ENCODE measurements around the gene CHD2. TPM values are rescaled to one million over a fixed set of nuclear protein-coding genes. Genes with fewer than 3 reads are reported as not detected.

The CHD2 gene
- total RNA-seq, 2 donors from 2014 or later: 177 to 180 TPM

- Mint-ChIP-seq H3K4me1 (ENCODE audit: low read depth in 2 of 2) (peaks cover 3 to 5% of the 10 kb centered on the region in 2 donors), H3K9me3 (peaks cover 3% of the 10 kb centered on the region), H3K27me3 (no peaks in the 10 kb centered on the region), H3K27ac (no peak overlapping the region), H3K36me3 (peaks cover 5% of the 10 kb centered on the region), H3K4me3 (no peak overlapping the region)
- ATAC-seq: no peak
- DNase-seq (ENCODE audit: low spot score): no peak
Observed at GRCh38 chr15:93041159-93041547, 141.0 kb downstream of the CHD2 start.

- H3K4me1 Mint-ChIP-seq (ENCODE audit: low read depth in 2 of 2): peaks cover 8 to 11% of the 10 kb centered on the region in 2 donors
- H3K27me3 Mint-ChIP-seq: no peaks in the 10 kb centered on the region
- ATAC-seq (no peak), DNase-seq (ENCODE audit: low spot score) (peak; percentile 26)
- H3K9me3 Mint-ChIP-seq: peaks cover 3% of the 10 kb centered on the region
- H3K36me3 Mint-ChIP-seq: peaks cover 9% of the 10 kb centered on the region
- no peak overlapping the region for H3K4me3 Mint-ChIP-seq
- H3K27ac Mint-ChIP-seq: no peak overlapping the region
Observed at GRCh38 chr15:93042211-93042610, 142.1 kb downstream of the CHD2 start.

GRCh38 chr15:93042691-93043378 lies 142.7 kb downstream of the CHD2 start:
- H3K27me3 Mint-ChIP-seq: peaks cover 0 to 3% of the 10 kb centered on the region in 2 donors
- H3K27ac Mint-ChIP-seq: no peak overlapping the region
- H3K9me3 Mint-ChIP-seq: peaks cover 3% of the 10 kb centered on the region
- peaks cover 9% of the 10 kb centered on the region for H3K36me3 Mint-ChIP-seq
- no peak overlapping the region for H3K4me3 Mint-ChIP-seq
- no peak for ATAC-seq
- DNase-seq (ENCODE audit: low spot score): peak; percentile 16
- peaks cover 12 to 15% of the 10 kb centered on the region in 2 donors for H3K4me1 Mint-ChIP-seq (ENCODE audit: low read depth in 2 of 2)

GRCh38 chr15:93043621-93044300 lies 143.6 kb downstream of the CHD2 start:
- Mint-ChIP-seq H3K4me3 (no peak overlapping the region), H3K9me3 (peaks cover 3% of the 10 kb centered on the region), H3K4me1 (ENCODE audit: low read depth in 2 of 2) (peaks cover 16 to 20% of the 10 kb centered on the region in 2 donors), H3K27me3 (peaks cover 0 to 5% of the 10 kb centered on the region in 2 donors), H3K27ac (no peak overlapping the region), H3K36me3 (peaks cover 9% of the 10 kb centered on the region)
- DNase-seq (ENCODE audit: low spot score) (no peak), ATAC-seq (no peak)

GRCh38 chr15:93044301-93045190 lies 144.4 kb downstream of the CHD2 start:
- H3K4me3 Mint-ChIP-seq: no peak overlapping the region
- H3K4me1 Mint-ChIP-seq (ENCODE audit: low read depth in 2 of 2): peaks cover 24 to 27% of the 10 kb centered on the region in 2 donors
- peaks cover 0 to 5% of the 10 kb centered on the region in 2 donors for H3K27me3 Mint-ChIP-seq
- DNase-seq (ENCODE audit: low spot score) (no peak), ATAC-seq (no peak)
- no peak overlapping the region for H3K27ac Mint-ChIP-seq
- peaks cover 9% of the 10 kb centered on the region for H3K36me3 Mint-ChIP-seq
- H3K9me3 Mint-ChIP-seq: peaks cover 3% of the 10 kb centered on the region

DNA sequence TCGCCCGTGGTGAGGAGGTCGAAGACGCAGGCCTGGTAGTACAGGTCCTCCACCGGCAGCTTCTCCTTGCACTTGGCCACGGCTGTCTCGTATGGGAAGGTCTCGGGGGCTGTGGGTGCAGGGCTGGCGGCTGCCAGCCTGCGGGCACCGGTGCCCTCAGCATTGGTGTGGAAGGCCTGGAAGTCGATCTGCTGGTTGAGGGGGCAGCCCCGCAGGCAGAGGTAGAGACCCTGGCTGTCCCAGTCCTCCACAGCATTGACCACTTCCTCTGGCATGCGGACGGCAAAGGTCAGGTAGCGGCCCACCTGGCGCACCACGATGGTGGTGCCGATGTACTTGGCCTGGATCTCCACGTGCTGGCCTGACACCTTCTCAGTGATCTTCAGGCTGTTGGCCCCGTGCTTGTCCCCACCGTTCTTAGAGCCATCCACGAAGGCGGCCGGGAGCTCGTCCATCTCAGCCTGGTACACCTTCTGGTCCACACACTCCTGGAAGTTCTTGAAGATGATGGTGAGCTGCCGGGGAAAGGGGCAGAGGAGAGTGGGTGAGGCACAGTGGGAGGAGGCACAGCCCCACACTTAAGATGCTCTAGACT lies 145.2 kb downstream of the CHD2 start:
- Mint-ChIP-seq H3K27ac (no peak overlapping the region), H3K27me3 (peaks cover 0 to 5% of the 10 kb centered on the region in 2 donors), H3K9me3 (peaks cover 3% of the 10 kb centered on the region), H3K4me1 (ENCODE audit: low read depth in 2 of 2) (peaks cover 30 to 34% of the 10 kb centered on the region in 2 donors), H3K4me3 (no peak overlapping the region), H3K36me3 (peaks cover 9% of the 10 kb centered on the region)
- ATAC-seq (no peak), DNase-seq (ENCODE audit: low spot score) (no peak)

DNA sequence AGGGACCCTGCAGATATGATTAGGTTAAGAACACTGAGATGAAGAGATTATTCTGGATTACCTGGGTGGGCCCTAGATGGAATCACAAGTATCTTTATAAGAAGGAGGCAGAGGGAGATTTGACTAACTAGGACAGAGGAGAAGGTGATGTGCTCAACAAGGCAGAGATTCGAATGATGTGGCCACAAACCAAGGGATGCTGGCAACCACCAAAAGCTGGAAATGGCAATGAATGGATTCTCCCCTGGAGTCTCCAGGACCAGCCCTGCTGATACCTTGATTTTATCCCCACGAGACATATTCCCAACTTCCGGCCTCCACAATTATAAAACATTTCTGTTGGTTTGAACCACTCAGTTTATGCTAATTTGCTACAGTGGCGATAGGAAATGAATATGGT lies 146.0 kb downstream of the CHD2 start:
- Mint-ChIP-seq H3K27ac (peak overlapping the region in 1 of 2 donors; percentile 40), H3K36me3 (peaks cover 9% of the 10 kb centered on the region), H3K9me3 (peaks cover 3% of the 10 kb centered on the region), H3K27me3 (peaks cover 0 to 5% of the 10 kb centered on the region in 2 donors), H3K4me3 (peak overlapping the region; percentile 9), H3K4me1 (ENCODE audit: low read depth in 2 of 2) (peaks cover 34 to 38% of the 10 kb centered on the region in 2 donors)
- DNase-seq (ENCODE audit: low spot score) (no peak), ATAC-seq (no peak)

DNA sequence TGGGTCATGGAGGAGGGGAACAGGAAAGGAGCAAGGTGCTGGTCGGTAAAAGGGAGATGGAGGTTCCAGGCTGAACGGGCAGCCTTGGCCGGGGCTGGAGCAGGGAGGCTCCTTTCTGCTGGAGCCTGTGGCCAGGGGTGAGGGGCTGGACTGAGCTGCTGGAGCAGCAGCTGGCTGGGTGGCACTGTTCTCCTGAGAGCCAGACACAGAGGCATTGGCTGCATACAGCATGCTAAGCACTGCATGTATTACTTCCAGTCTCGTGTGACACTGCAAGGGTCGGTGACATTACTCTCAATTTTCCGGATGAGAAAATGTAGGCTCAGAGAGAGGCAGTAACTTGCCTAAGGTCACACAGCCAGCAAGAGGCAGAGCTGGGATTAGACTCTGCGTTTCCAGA lies 146.6 kb downstream of the CHD2 start:
- Mint-ChIP-seq H3K4me3 (peak overlapping the region; percentile 9), H3K4me1 (ENCODE audit: low read depth in 2 of 2) (peaks cover 34 to 38% of the 10 kb centered on the region in 2 donors), H3K36me3 (peaks cover 9% of the 10 kb centered on the region), H3K9me3 (peaks cover 3% of the 10 kb centered on the region), H3K27me3 (peaks cover 0 to 5% of the 10 kb centered on the region in 2 donors), H3K27ac (no peak overlapping the region)
- DNase-seq (ENCODE audit: low spot score) (no peak), ATAC-seq (no peak)

DNA sequence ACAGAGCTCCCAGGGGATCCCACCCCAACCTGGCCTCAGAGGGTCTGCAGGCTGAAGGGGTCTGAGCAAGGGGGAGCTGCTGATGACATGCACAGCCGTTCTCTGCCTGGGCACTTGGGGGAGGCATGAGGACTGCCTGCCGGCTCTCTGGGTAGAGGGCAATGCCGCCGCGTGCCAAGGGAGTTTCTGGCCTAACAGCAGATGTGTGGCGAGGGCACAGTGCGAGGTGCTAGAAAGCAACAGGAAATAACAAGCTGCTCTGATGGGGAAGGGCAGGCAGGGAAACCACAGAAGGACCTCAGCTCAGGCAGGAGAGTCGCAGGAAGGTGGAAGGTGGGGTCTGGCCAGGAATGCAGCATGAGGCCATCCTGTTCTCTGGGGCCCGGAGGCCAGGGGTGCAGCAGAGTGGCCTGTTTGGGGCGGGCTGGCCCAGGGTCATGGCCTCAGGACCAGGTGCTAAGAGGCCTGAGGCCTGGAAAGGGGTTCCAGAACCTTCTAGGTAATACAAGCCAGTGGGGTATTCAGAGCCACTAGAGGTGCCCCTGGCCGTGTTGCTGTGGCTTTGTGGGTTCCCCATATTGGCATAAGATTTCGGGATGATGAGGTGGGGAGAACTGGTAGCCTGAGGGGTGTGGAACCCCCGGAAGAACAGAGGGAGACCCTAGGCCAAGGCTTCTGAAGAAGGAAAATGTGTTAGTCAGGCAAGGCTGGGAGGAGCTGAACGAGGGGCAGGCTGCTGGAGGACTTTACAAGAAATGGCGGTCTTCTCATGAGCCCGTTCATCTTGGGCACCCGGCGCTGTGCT lies 147.7 kb downstream of the CHD2 start:
- H3K4me3 Mint-ChIP-seq: peak overlapping the region; percentile 59
- peak; percentile 64 to 72 for ATAC-seq
- H3K27me3 Mint-ChIP-seq: peaks cover 0 to 6% of the 10 kb centered on the region in 2 donors

GRCh38 chr15:93048426-93048721 lies 148.2 kb downstream of the CHD2 start:
- peaks cover 34 to 38% of the 10 kb centered on the region in 2 donors for H3K4me1 Mint-ChIP-seq (ENCODE audit: low read depth in 2 of 2)
- DNase-seq (ENCODE audit: low spot score) (no peak), ATAC-seq (no peak)
- H3K27ac Mint-ChIP-seq: peak overlapping the region in 1 of 2 donors; percentile 45
- H3K4me3 Mint-ChIP-seq: no peak overlapping the region
- H3K9me3 Mint-ChIP-seq: peaks cover 3% of the 10 kb centered on the region
- peaks cover 0 to 8% of the 10 kb centered on the region in 2 donors for H3K27me3 Mint-ChIP-seq
- peaks cover 9% of the 10 kb centered on the region for H3K36me3 Mint-ChIP-seq

More for the DNA sequence above, 147.7 kb downstream of the CHD2 start:
- no peak for DNase-seq (ENCODE audit: low spot score)
- Mint-ChIP-seq H3K36me3 (peaks cover 9% of the 10 kb centered on the region), H3K4me1 (ENCODE audit: low read depth in 2 of 2) (peaks cover 34 to 38% of the 10 kb centered on the region in 2 donors), H3K9me3 (peaks cover 3% of the 10 kb centered on the region), H3K27ac (peak overlapping the region; percentile 45 to 56)

- peaks cover 9% of the 10 kb centered on the region for H3K36me3 Mint-ChIP-seq
- H3K9me3 Mint-ChIP-seq: peaks cover 3% of the 10 kb centered on the region
- H3K27ac Mint-ChIP-seq: no peak overlapping the region
- H3K27me3 Mint-ChIP-seq: peaks cover 0 to 8% of the 10 kb centered on the region in 2 donors
- ATAC-seq (no peak), DNase-seq (ENCODE audit: low spot score) (no peak)
- H3K4me3 Mint-ChIP-seq: peak overlapping the region; percentile 22
- H3K4me1 Mint-ChIP-seq (ENCODE audit: low read depth in 2 of 2): peaks cover 34 to 38% of the 10 kb centered on the region in 2 donors
Observed at GRCh38 chr15:93048759-93049161, 148.6 kb downstream of the CHD2 start.

DNA sequence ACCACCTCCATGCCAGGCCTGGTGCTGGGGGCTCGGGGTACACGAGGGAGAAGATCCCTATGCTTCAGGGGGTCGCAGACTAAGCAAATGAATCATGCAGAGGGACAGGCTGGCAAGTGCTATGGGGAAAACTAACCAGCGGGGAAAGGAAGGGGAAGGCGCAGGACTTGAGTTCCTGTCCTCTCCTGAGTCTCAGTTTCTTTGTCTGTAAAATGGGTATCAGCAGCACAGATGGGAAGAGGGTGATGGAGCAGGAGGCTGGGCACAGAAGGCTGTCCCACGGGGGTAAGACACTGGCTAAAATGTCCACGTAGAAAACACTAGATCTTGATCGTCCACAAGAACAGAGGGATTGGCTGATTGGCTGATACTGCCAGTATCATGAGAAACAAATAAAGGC lies 149.1 kb downstream of the CHD2 start:
- Mint-ChIP-seq H3K36me3 (peaks cover 9% of the 10 kb centered on the region), H3K4me3 (no peak overlapping the region), H3K4me1 (ENCODE audit: low read depth in 2 of 2) (peaks cover 34 to 38% of the 10 kb centered on the region in 2 donors), H3K9me3 (peaks cover 3% of the 10 kb centered on the region), H3K27me3 (peaks cover under 1 to 8% of the 10 kb centered on the region in 2 donors), H3K27ac (no peak overlapping the region)
- ATAC-seq (no peak), DNase-seq (ENCODE audit: low spot score) (no peak)

Data from natural killer cell treated with Interleukin-12 subunit alpha and Interleukin-12 subunit beta and Interleukin-15 and Interleukin-18, amount 100 ng/mL, for 72 hours (primary cell).